Stimulated activated naive B cell treated with anti-CD40 and anti-IgM and Interleukin-4, amounts not matched to agents 10 μg/mL and 1 μg/mL and 100 μg/mL, for 72 hours (primary cell): ENCODE measurements around the gene TGFBR2.

ENCODE experiments used
- ATAC-seq, 2 donors: fragments of 150-1000 bp; cut with Tn5 transposase; replicated peaks; 2 replicates each; pipeline ENCODE4 v1.10.0; 2021; ENCODE audit warnings: moderate library complexity in 1 of 2
- DNase-seq: peaks from one replicate; pipeline ENCODE4 v3.0.0; 2021
- H3K27ac Mint-ChIP-seq: one replicate; pipeline ENCODE4 v1.8.0; 2022; ENCODE audit warnings: mild to moderate bottlenecking, mixed read lengths
- H3K27me3 Mint-ChIP-seq, 2 donors: one replicate each; pipeline ENCODE4 v1.8.0; 2022; ENCODE audit warnings: mixed read lengths in 2 of 2
- H3K36me3 Mint-ChIP-seq, 2 donors: one replicate each; pipeline ENCODE4 v1.8.0; 2022; ENCODE audit warnings: mixed read lengths in 2 of 2, mild to moderate bottlenecking in 1 of 2
- H3K4me1 Mint-ChIP-seq, 2 donors: one replicate each; pipeline ENCODE4 v1.8.0; 2022; ENCODE audit warnings: mixed read lengths in 2 of 2, mild to moderate bottlenecking in 1 of 2
- H3K4me3 Mint-ChIP-seq, 2 donors: one replicate each; pipeline ENCODE4 v1.8.0; 2022; ENCODE audit warnings: mild to moderate bottlenecking in 2 of 2, mixed read lengths in 2 of 2, moderate library complexity in 1 of 2
- H3K9me3 Mint-ChIP-seq, 2 donors: one replicate each; pipeline ENCODE4 v1.8.0; 2022; ENCODE audit warnings: mixed read lengths in 2 of 2, mild to moderate bottlenecking in 1 of 2

The TGFBR2 gene

GRCh38 chr3:30677347-30677685 lies 70.9 kb downstream of the TGFBR2 start:
- no peaks in the 10 kb centered on the region for H3K27me3 Mint-ChIP-seq
- no peak overlapping the region for H3K27ac Mint-ChIP-seq
- H3K4me3 Mint-ChIP-seq = peak overlapping the region in 1 of 2 donors; percentile 40
- peaks cover 58 to 89% of the 10 kb centered on the region in 2 donors for H3K36me3 Mint-ChIP-seq
- H3K4me1 Mint-ChIP-seq = peaks cover 58 to 94% of the 10 kb centered on the region in 2 donors
- ATAC-seq (no peak), DNase-seq (no peak)
- no peaks in the 10 kb centered on the region for H3K9me3 Mint-ChIP-seq

GRCh38 chr3:30679045-30679444 lies 72.6 kb downstream of the TGFBR2 start:
- Mint-ChIP-seq H3K9me3 (no peaks in the 10 kb centered on the region), H3K27me3 (no peaks in the 10 kb centered on the region), H3K4me3 (no peak overlapping the region), H3K36me3 (peaks cover 55 to 80% of the 10 kb centered on the region in 2 donors), H3K4me1 (peaks cover 60 to 91% of the 10 kb centered on the region in 2 donors), H3K27ac (peak overlapping the region; percentile 78)
- ATAC-seq (no peak), DNase-seq (no peak)

DNA sequence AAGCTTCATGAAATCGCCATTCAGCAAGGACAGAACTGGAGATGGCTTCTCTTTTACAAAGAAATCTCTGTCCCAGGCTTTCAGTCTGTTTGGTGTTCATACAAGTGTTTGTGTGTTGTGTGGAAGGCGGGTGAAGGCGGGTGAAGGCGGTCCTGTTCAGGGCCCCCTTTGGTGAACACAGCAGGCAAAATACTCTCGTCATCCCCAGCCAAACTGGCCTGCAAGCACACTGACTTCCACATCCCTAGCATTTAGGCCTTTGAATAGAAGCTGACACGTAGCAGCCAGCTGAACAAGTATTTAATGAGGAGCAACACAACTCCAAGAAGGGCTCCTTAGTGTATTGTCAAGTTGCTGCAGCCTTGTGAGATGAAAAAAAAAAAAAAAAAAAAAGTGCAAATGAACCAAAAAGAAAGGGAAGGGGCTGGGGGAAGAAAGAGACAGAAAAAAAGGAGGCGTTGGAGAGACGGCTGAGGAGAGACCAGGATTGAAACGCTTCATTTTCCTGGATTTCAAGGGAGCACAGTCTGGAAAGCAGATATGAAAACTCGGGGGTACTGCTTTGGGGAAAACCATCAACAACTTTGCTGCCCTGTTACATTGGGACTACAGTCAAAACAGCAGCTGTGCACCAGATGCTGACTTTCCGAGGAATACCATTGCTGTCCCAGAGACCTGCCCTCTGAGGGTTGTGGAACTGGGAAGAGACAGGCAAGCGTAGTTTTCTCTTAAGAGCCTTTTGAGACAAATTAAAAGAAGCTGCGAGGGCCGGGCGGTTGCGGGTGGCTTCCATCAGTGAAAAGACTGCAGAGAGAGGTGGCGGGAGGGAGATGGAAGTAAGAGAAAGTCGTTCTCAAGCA lies 74.6 kb downstream of the TGFBR2 start:
- Mint-ChIP-seq H3K36me3 (peaks cover 47 to 79% of the 10 kb centered on the region in 2 donors), H3K27ac (peak overlapping the region; percentile 87), H3K9me3 (no peaks in the 10 kb centered on the region), H3K4me3 (peak overlapping the region; percentile 58 to 64), H3K27me3 (no peaks in the 10 kb centered on the region), H3K4me1 (peaks cover 57 to 86% of the 10 kb centered on the region in 2 donors)
- DNase-seq = no peak
- ATAC-seq = no peak

GRCh38 chr3:30681649-30682211 lies 75.3 kb downstream of the TGFBR2 start:
- H3K27me3 Mint-ChIP-seq = no peaks in the 10 kb centered on the region
- ATAC-seq (no peak), DNase-seq (no peak)
- peaks cover 51 to 79% of the 10 kb centered on the region in 2 donors for H3K4me1 Mint-ChIP-seq
- peak overlapping the region; percentile 29 to 64 for H3K4me3 Mint-ChIP-seq
- H3K9me3 Mint-ChIP-seq = no peaks in the 10 kb centered on the region
- H3K36me3 Mint-ChIP-seq = peaks cover 43 to 76% of the 10 kb centered on the region in 2 donors
- peak overlapping the region; percentile 87 for H3K27ac Mint-ChIP-seq

- peaks cover 44 to 75% of the 10 kb centered on the region in 2 donors for H3K4me1 Mint-ChIP-seq
- DNase-seq (peak; percentile 48), ATAC-seq (peak; percentile 89 to 92)
- H3K36me3 Mint-ChIP-seq = peaks cover 35 to 75% of the 10 kb centered on the region in 2 donors
- no peaks in the 10 kb centered on the region for H3K27me3 Mint-ChIP-seq
- peak overlapping the region; percentile 17 to 49 for H3K4me3 Mint-ChIP-seq
- no peaks in the 10 kb centered on the region for H3K9me3 Mint-ChIP-seq
- H3K27ac Mint-ChIP-seq = peak overlapping the region; percentile 87
These were observed 76.2 kb downstream of the TGFBR2 start for GRCh38 chr3:30682434-30683155.

GRCh38 chr3:30683769-30684168 lies 77.4 kb downstream of the TGFBR2 start:
- H3K36me3 Mint-ChIP-seq = peaks cover 34 to 73% of the 10 kb centered on the region in 2 donors
- H3K27me3 Mint-ChIP-seq = no peaks in the 10 kb centered on the region
- H3K9me3 Mint-ChIP-seq = no peaks in the 10 kb centered on the region
- DNase-seq (no peak), ATAC-seq (no peak)
- H3K4me3 Mint-ChIP-seq = no peak overlapping the region
- H3K4me1 Mint-ChIP-seq = peaks cover 48 to 74% of the 10 kb centered on the region in 2 donors
- H3K27ac Mint-ChIP-seq = peak overlapping the region; percentile 69

- ATAC-seq (no peak), DNase-seq (no peak)
- H3K9me3 Mint-ChIP-seq = no peaks in the 10 kb centered on the region
- no peaks in the 10 kb centered on the region for H3K27me3 Mint-ChIP-seq
- peaks cover 33 to 73% of the 10 kb centered on the region in 2 donors for H3K36me3 Mint-ChIP-seq
- peaks cover 50 to 74% of the 10 kb centered on the region in 2 donors for H3K4me1 Mint-ChIP-seq
- peak overlapping the region; percentile 69 for H3K27ac Mint-ChIP-seq
- no peak overlapping the region for H3K4me3 Mint-ChIP-seq
These were observed 78.0 kb downstream of the TGFBR2 start for GRCh38 chr3:30684356-30684755.

- DNase-seq = no peak
- H3K27me3 Mint-ChIP-seq = no peaks in the 10 kb centered on the region
- peaks cover 34 to 71% of the 10 kb centered on the region in 2 donors for H3K36me3 Mint-ChIP-seq
- ATAC-seq = no peak
- peak overlapping the region; percentile 59 for H3K27ac Mint-ChIP-seq
- H3K9me3 Mint-ChIP-seq = no peaks in the 10 kb centered on the region
- H3K4me3 Mint-ChIP-seq = no peak overlapping the region
- peaks cover 53 to 76% of the 10 kb centered on the region in 2 donors for H3K4me1 Mint-ChIP-seq
These were observed 78.9 kb downstream of the TGFBR2 start for GRCh38 chr3:30685267-30685667.

DNA sequence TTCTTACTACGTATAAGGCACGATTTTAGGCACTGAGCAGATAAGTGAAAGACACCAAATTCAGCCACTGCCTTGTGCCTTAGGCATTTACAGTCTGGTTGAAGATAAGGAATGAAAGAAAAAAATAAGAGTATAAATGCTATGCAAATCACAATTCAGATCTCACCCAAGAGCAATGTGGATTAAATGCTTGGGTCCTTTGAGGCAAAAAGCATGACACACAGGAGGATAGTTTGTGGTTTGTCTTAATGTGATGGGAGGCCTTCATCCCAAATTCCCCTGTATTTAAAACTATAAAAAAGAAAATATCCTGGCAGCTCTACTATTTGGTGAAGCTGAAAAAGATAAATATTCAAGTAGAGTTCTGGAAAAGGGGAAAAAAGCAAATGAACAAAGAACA lies 79.8 kb downstream of the TGFBR2 start:
- DNase-seq (no peak), ATAC-seq (no peak)
- peaks cover 25 to 71% of the 10 kb centered on the region in 2 donors for H3K36me3 Mint-ChIP-seq
- H3K27ac Mint-ChIP-seq = no peak overlapping the region
- no peak overlapping the region for H3K4me3 Mint-ChIP-seq
- H3K9me3 Mint-ChIP-seq = no peaks in the 10 kb centered on the region
- peaks cover 51 to 76% of the 10 kb centered on the region in 2 donors for H3K4me1 Mint-ChIP-seq
- no peaks in the 10 kb centered on the region for H3K27me3 Mint-ChIP-seq

- DNase-seq (no peak), ATAC-seq (no peak)
- Mint-ChIP-seq H3K4me1 (peaks cover 47 to 73% of the 10 kb centered on the region in 2 donors), H3K4me3 (no peak overlapping the region), H3K27me3 (no peaks in the 10 kb centered on the region), H3K27ac (no peak overlapping the region), H3K36me3 (peaks cover 30 to 70% of the 10 kb centered on the region in 2 donors), H3K9me3 (no peaks in the 10 kb centered on the region)
These were observed 80.4 kb downstream of the TGFBR2 start for GRCh38 chr3:30686799-30687198.

DNA sequence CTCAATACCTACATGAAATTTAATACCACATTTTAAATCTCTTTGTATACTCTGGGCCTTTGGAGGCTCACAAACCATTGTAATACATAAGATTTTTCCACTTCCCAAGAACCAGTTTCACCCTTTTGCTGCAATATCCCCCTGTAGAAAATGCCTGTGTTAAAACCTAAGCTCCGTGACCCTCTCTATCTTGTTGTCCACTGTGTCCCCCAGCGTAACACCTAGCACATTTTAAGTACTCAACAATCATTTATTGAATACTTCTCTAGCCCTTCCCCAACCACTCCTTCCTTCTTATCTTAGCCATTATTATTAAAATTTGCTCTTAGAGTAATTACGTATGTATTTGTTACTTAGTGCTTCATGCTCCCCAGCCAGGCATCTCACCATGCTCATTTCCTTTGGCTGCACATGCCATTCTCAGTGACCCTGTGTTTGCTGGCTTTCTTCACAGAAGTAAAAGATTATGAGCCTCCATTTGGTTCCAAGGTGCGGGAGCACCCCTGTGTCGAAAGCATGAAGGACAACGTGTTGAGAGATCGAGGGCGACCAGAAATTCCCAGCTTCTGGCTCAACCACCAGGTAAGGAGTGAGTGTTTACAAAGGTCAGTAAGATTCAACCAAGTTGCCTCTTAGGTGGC lies 81.6 kb downstream of the TGFBR2 start:
- peak overlapping the region; percentile 48 for H3K27ac Mint-ChIP-seq
- no peak for ATAC-seq
- H3K4me3 Mint-ChIP-seq = no peak overlapping the region
- H3K27me3 Mint-ChIP-seq = no peaks in the 10 kb centered on the region
- H3K9me3 Mint-ChIP-seq = no peaks in the 10 kb centered on the region
- DNase-seq = no peak
- peaks cover 39 to 71% of the 10 kb centered on the region in 2 donors for H3K4me1 Mint-ChIP-seq
- peaks cover 33 to 72% of the 10 kb centered on the region in 2 donors for H3K36me3 Mint-ChIP-seq

- Mint-ChIP-seq H3K36me3 (peaks cover 30 to 69% of the 10 kb centered on the region in 2 donors), H3K4me3 (no peak overlapping the region), H3K27ac (peak overlapping the region; percentile 79), H3K4me1 (peaks cover 37 to 70% of the 10 kb centered on the region in 2 donors), H3K27me3 (no peaks in the 10 kb centered on the region), H3K9me3 (no peaks in the 10 kb centered on the region)
- ATAC-seq = peak in 1 of 2 donors; percentile 56
- DNase-seq = no peak
These were observed 82.6 kb downstream of the TGFBR2 start for GRCh38 chr3:30688776-30689641.

DNA sequence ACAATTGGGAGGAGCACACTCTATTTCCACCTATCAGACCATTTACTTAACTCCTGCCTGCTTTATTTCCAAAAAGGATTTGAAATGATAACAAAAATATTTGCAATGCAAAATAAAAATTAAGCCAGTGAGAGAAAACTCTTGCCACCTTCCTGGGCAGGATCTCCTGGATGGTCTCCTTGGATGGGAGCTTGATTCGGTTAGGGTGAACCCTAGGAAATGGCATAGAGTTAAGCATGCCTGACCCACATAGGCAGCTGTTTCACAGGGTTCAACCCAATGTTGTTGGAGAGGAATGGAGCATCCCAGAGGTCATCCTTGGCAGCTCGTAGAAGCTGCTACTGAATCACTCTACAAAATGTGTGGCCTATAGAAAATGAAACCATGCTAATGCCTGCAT lies 83.8 kb downstream of the TGFBR2 start:
- ATAC-seq (no peak), DNase-seq (no peak)
- Mint-ChIP-seq H3K27ac (peak overlapping the region; percentile 33), H3K4me1 (peaks cover 33 to 71% of the 10 kb centered on the region in 2 donors), H3K27me3 (no peaks in the 10 kb centered on the region), H3K36me3 (peaks cover 36 to 72% of the 10 kb centered on the region in 2 donors), H3K9me3 (no peaks in the 10 kb centered on the region), H3K4me3 (no peak overlapping the region)
